ENCODE measurements around the gene MAGEL2.

DNA sequence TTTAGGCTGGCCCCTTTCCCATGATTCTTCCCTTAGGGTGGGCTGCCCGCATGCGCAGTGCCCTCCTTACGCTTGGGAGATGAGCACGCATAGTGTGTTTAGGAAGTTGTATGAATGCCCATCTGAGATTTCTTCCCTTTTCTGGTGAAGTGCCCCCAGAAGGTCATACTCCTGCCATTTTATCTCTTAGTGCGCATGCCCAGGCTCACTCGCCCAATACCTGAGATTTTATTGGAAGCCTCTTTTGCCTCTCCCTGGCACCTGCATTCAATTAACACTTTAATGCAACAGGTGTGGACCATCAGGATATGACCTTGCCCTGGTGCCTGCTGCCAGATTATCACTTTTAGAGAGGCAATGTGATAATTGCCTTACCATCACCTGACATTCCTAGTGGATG, 45.5 kb downstream of the MAGEL2 start:
- TF ChIP-seq POLR2A (IDR thresholded peaks at IDR 0.05; ENCODE audit: low read depth, low read length) (no peak), POLR2AphosphoS5 (IDR thresholded peaks at IDR 0.05; ENCODE audit: low read depth, low read length) (no peak), SPI1 (IDR thresholded peaks at IDR 0.05; ENCODE audit: low read depth, low read length) (no peak), TAF1 (IDR thresholded peaks at IDR 0.05; ENCODE audit: low read depth, low read length) (no peak), POU2F2 (IDR thresholded peaks at IDR 0.05; ENCODE audit: low read depth, low read length) (no peak)
